Muscle of back (tissue), 11 donors: ENCODE results near the gene AFDN. TPM values are rescaled to one million over a fixed set of nuclear protein-coding genes. Genes with fewer than 3 reads are reported as not detected.
"Not testable (repeated sequence)": the region's sequence is repeated elsewhere in the genome, so short reads cannot be mapped to it uniquely, and the experiment has no call there.

ENCODE experiments used
- DNase-seq, 3 donors: peaks; one replicate each; pipeline versions ENCODE4 v3.0.0 to v3.0.0-alpha.2; 2013
- polyA plus RNA-seq, 10 donors: library from polyadenylated mRNA; unstranded; fragments of 120-200 nt; gene quantifications; one replicate each; pipeline ENCODE4 v1.2.1, GENCODE V29; 2013; ENCODE audit not compliant: insufficient read length in 10 of 10

AFDN gene
- polyA plus RNA-seq, 10 donors, result 24.4 to 63.8 (median 43.0) TPM

GRCh38 chr6:167949121-167949684 is 122.5 kb downstream of the AFDN start:
- DNase-seq, result no peak

GRCh38 chr6:167951781-167952511 is 125.2 kb downstream of the AFDN start:
- DNase-seq, result no peak

- DNase-seq, result no peak
Measured at GRCh38 chr6:167952512-167952859, 125.8 kb downstream of the AFDN start.

DNA sequence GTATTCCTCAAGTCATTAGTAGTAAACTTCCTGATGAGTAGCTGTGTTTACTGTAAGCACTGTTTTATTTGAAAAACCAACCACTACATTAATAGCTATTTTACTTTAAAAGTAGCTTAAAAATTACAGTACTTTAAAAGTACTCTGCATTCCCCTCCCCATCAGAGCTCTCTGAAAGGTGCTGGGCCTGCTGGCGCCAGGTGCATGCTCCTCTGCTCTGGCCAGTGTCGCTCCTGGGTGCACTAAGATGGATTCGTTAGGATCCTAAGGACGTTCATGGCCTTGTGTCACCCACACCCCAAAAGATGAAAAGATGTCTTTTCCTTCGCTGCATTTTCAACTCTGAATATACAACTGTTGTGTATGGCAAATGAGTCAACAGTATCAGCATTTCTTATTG is 126.8 kb downstream of the AFDN start:
- DNase-seq, result no peak

DNA sequence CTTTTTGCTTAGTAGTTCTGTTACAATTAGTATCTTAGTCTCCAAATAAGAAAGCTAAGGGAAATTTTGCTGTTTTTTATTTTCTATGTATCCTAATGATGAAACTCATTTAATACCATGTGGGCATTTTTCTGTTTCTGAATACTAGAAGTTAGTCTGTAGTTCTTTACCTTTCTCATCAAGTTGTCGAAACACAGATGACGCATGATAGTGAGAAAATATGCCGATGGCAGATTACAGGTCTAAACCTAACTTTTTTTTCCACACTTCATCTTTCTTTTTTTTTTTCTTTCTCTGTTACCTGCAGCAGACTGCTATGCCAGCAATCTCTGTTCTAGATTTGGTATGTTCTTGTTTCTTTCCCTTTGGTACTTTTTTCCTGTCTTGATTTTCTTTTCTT is 127.4 kb downstream of the AFDN start:
- DNase-seq, result no peak

GRCh38 chr6:167956491-167956890 is 129.8 kb downstream of the AFDN start:
- DNase-seq, result no peak

GRCh38 chr6:167956983-167957492 is 130.3 kb downstream of the AFDN start:
- no peak for DNase-seq

DNA sequence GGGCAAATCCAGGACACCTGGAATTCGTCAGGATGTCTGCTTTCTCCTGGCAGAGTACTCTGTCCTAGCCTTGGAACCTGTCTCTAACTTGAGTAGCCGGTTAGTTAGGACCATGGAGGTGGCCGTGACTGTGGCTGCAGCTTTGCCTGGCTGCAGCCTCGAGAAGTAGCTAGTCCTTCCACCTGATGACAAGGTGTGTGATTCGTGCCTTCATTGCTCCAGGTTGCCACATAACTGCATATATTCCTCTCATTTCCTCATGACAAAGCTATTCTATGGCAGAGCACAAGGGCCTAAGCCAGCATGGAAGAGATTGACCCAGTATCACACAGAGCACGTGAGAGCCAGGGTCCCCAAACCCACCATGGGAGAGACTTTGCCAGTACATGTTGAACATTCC is 130.9 kb downstream of the AFDN start:
- DNase-seq, result no peak

DNA sequence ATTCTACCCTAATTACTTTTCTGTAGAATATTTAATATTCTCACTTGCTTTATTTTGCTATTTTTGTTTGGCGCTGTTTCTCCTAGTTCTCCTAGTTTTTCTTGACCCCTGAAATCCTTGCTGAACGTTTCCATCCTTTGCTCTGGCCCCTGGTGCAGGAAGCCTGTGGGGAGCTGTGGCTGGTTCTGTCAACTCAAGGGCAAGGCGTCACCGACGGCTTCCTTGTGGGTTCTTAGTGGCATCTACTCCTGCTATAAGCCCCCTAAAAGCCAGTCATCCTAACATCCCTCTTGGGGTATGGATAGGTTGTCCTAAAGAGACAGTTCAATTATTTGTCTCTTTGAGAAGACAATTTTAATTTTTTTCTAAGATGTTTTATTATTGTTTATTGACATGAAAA is 133.9 kb downstream of the AFDN start:
- no peak for DNase-seq

DNA sequence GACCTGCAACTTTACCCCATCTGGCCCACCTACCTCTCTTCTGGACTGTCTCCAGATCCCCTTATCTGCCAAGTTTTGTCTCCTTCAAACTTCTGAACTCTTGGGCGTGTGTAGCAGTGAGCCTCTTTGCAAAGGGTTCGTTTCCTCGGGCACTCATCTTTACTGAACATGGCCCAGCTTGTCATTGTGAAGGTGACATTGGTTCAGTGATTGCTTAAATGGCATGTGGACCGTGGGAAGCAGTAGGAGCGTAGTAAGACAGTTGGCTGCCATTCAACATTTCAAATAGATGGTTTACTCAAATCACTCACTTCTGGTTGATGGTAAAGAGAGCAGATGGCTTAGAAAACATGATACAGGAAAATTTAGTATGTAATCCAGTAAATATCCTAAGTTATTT is 136.0 kb downstream of the AFDN start:
- no peak for DNase-seq

GRCh38 chr6:167963589-167964057 is 136.9 kb downstream of the AFDN start:
- no peak for DNase-seq

DNA sequence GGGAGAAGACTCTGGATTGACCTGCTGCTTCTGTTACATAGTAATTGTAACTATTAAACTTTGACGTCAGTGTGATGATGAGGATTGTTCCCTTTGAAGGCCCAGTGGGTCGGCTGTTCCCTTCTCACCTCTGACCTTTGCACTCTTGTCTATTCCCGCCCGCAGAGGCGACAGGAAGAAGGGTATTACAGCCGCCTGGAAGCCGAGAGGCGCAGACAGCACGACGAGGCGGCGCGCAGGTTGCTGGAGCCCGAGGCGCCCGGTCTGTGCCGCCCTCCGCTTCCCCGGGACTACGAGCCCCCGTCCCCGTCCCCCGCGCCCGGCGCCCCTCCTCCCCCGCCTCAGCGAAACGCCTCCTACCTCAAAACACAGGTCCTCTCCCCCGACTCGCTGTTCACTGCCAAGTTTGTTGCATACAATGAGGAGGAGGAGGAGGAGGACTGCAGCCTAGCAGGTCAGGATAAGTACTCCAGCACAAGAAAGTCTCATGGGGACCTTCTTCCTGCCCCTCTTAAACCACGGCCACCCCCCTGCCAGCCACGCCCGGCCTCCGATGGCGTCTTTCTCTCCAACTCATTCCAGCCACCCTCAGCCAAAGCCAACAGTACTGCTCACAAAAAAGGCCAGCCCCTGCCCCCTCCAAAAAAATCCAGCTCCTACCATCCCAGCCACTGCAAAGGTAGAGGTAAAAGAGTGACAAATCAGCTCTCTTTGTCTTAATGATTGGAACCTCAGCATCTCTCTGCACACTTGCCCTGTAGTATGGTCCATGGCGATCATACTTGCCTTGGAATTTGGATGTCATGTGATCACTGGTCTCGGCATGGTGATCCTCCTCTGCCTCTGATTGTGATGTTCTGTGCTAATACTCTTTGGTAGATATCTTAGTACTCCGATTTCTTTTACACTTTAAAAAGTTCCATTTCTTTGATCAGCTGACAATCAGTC is 139.2 kb downstream of the AFDN start:
- no peak for DNase-seq

DNA sequence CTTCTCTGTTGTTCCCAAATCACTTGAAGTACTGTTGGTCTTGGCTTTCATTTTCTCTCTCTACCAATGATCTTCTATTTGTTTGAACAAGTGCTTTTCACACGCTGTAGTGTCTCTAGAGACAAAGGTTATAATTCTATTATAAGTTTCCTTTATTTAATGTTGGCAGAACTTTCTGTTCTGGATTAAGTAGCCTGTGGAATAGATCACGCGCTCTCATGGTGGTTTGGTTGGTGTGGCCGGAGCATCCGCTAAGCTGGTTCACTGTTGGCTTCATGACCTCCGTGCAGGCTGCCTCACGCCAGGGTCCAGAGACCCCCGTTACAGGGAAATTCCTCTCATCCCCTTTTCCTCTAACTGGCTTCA is 139.8 kb downstream of the AFDN start:
- no peak for DNase-seq

DNA sequence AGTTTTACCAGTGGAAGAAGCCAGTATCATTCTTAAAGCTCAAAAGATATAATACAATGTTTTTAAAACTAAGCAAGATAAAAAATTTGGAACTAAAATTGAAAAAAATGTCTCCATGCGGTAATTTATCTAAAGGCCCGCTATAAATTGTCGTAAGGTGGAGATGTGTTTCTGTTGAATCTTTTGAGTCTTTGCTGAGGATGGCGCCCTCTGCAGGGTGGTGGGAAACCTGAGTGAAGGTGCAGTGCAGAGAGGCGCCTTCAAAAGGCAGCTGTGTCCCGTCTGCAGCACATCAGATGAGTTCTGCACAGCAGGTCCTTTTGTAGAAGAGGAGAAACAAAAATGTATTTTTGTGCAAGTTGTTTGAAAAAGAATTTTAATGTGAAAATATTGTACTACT is 141.4 kb downstream of the AFDN start:
- DNase-seq, result no peak

GRCh38 chr6:167970230-167970629 is 143.5 kb downstream of the AFDN start:
- no peak for DNase-seq

GRCh38 chr6:167972193-167972592 is 145.5 kb downstream of the AFDN start:
- DNase-seq, result no peak

DNA sequence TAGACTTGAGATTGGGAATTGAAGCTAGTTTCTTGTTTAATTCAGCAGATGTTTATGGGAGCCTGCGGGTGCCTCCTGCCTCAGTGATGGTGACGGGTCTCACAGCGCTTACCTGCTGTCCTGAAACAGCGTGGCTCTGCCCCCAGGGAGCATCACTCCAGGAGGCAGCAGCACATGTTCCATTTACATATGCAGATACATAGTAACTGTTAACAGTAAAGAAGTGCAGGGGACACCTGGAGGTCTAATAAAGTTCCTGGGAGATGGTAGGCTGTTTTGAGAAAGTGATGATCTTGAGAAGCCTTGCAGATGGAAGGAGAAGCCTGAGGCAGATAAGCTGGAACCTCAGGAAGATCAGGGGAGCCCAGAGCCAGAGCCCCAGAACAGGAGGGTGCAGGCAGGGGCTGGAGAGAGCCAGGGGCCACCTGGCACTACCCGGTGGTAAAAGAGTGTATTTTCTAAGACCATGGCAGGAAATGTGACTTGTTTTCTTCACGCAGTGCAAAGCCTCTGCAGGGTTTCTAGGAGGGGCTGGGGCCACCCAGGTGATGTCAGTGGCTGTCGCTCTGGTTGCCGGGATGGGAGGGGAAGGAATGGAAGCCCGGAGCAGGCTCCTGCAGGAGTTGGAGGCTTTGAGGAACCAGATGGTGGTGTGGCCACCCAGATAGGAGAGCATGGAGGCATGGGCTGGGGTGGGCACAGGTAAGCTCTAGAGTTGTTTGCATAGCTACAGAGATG is 146.6 kb downstream of the AFDN start:
- DNase-seq, result no peak

DNA sequence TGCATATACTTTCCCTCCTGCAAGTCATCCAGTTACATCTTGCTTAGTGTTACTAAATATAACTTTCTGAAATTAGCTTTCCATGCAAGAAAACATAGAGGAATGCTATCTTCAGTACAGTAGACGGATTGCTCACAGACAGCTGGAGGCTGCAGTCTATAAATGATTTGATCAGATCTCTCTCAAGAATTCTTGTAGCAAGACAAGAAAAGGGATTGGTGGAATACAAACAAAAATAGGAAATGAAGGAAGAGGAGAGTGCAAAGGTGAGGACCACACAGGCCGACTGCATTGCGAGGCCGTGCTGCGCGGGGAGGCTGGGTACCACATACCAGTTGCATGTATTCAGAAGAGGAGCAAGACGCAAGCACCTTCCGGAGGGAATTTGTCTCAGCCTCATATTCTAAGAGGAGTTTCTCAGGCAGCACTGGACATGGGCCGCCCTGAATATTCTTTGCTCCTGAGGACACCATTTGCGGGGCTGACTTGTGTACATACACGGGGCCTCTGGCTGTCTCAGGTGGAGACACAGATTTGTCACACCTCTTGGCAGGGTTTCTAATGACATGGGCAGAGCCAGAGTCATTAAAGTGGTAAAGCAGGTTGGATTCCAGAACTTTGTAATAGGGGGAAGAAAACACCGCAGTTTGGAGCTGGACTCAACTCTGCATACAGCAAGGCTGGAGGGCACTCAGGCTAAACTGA is 148.1 kb downstream of the AFDN start:
- DNase-seq, result peak in 2 of 3 donors; percentile 7 to 67

DNA sequence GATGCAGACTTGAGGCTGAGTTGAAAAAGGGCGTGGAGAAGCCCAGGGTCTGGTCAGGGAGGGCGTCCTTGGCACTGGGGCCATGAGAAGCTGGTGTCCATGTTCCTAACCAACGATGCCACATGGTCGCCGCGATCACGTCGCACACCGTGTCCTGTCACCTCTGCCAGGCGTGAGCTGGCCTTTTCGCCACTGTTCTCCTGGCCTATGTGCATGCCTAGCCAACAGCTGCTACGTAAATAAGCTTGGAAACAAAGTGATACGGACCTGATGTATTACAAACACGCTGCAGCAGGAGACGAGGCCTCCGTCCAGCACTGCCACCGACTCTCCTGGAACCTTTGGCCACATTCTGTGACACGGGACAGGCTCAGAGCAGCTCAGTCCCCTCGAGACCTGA is 148.7 kb downstream of the AFDN start:
- DNase-seq, result no peak

DNA sequence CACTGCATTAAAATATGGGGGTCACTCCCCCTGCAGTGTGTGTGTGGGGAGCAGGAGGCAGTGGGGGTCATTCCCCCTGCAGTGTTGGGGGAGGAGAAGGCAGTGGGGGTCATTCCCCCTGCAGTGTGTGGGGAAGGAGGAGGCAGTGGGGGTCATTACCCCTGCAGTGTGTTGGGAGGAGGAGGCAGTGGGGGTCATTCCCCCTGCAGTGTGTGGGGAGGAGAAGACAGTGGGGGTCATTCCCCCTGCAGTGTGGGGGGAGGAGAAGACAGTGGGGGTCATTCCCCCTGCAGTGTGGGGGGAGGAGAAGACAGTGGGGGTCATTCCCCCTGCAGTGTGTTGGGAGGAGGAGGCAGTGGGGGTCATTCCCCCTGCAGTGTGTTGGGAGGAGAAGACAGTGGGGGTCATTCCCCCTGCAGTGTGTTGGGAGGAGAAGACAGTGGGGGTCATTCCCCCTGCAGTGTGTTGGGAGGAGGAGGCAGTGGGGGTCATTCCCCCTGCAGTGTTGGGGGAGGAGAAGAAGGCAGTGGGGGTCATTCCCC is 149.5 kb downstream of the AFDN start:
- DNase-seq, result not testable (repeated sequence)

- DNase-seq, result no peak
Measured at GRCh38 chr6:167976708-167977107, 150.0 kb downstream of the AFDN start.
